Activated CD4-positive, alpha-beta T cell treated with anti-CD3 and anti-CD28 coated beads, Interleukin-2, amount 50 U/mL, for 24 hours (primary cell): Measurements from ENCODE around the gene MLKL.
"Not testable (repeated sequence)": the region's sequence is repeated elsewhere in the genome, so short reads cannot be mapped to it uniquely, and the experiment has no call there.

Experiments used
- DNase-seq, 2 donors: peaks; one replicate each; pipeline ENCODE4 v3.0.0-alpha.2; 2020; ENCODE audit warnings: low read depth in 1 of 2, low spot score in 1 of 2

The MLKL gene

DNA sequence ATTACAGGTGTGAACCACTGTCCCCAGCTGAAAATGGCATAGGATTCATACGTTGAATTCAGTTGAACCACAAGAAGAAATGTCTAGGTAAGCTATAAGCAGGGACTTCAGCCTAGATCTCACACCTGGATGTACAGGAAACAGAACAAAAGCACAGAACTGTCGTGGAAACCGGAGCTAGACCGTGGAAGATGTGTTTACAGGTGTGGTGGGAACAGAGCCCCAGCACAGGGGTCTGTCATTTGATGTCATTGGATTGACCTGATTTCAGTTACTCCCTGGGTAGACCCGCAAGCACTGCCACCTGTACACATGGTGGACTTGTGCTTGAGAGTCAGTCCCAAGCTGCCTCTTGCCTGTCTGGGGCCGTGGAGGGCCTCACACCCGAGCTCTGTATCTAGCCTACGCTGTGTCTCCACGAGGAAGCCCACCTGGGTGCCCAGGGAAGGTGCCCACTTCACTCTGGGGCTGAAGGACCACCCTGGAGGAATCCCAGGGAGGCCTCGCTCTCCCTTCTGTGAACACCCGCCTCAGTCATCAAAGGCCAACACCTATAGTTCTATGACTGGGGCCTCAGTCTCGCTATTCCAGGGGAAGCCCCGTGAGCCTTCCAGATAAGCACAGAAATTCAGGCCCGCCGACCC lies 32.2 kb upstream of the MLKL start:
- no peak for DNase-seq

DNA sequence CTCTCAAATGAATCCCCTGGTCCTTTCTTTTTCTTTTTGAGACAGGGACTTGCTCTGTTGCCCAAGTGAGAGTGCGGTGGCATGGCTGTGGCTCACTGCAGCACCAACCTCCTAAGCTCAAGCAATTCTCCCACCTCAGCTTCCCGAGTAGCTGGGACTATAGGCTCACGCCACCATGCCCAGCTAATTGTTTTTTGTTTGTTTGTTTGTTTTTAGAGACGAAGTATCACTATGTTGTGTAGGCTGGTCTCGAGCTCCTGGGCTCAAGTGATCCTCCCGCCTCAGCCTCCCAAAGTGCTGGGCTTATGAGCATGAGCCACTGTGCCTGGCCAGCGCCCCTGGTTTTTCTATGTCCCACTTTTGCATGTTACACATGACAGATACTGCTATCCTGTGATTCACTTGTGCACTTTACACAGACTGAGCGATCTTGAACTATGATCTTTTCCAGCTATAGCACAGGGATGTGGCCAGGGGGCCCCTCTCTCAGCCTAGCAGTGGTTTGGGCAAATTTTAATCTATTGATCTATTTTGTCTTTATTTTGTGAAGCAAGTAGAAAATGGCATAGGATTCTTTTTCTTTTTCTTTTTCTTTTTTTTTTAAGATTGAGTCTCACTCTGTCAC lies 31.3 kb upstream of the MLKL start:
- DNase-seq = no peak

DNA sequence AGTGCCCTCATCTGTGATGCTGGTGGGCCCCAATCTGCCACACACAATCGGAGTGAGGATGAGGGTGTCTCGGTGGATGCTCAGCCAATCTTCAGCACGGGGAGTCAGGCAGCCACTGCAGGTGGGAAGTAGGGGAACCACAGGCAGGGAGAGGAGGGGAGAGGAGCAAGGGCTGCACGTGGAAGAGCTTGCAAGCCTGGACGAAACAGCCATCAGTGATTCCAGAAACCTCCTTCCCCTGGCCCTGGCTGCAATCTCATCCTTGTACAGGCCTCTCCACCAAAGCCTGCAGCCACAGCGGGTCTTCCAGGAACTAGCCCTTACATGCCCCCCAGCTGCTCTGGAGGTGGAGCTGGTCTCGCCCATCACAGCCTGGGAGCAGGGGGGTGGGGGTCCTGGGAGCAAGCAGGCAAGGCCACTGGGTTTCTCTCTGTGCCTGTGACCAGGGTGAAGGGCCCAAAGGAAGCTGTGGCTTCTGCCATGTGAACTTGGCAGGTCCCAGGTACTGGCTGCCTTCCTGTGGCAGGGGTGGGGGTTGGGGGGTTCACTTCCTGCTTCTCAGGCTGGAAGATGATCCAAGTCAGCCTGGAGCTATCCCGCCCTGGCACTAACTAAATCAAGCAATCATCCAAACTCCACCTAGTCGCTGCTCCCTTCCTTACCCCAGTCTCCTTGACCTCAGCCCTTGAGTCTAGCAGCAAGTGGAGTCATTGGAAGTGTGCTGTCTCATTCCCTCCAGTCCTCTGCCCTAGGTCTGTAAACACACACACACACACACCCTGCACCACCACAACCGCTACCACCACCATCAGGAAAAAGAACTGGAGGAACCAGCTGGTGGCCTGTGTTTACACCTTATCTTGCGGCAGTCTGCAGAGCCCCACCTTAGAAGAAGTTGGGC lies 29.4 kb upstream of the MLKL start:
- no peak for DNase-seq

DNA sequence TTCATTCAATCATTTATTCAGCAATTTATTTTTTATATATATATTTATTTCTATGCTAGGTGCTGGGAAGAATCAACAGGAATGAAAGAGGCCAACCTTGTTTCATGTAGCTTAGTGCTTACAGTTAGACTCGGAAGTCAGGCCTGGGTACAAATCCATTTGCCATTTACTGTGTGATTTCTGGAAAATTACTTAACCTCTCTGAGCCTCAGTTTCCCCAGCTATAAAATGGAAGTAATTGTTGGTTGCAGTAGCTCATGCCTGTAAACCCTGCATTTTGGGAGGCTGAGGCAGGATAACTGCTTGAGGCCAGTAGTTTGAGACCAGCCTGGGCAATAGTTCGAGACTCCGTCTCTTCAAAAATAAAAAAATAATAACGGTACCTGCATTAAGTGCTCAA lies 27.2 kb upstream of the MLKL start:
- DNase-seq = no peak

DNA sequence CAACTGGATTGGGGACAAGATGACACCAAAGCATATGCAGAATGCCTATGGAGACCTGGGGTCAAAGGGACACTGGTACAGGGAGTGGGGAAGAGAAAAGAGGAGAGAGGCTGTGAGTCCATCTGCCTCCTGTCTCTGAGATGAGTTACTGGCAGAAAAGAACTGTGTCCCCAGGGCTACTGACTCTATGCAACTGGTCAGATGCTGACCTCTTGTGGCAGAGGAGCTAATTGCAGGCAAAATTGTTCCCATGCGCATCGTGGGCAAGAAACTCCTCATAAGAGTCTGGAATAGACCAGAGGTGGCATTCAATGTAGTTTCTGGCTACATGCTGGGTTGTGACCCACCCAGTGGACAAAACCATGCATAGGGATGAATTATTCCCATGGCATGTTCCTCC lies 26.1 kb upstream of the MLKL start:
- peak in 1 of 2 donors; percentile 21 for DNase-seq

DNA sequence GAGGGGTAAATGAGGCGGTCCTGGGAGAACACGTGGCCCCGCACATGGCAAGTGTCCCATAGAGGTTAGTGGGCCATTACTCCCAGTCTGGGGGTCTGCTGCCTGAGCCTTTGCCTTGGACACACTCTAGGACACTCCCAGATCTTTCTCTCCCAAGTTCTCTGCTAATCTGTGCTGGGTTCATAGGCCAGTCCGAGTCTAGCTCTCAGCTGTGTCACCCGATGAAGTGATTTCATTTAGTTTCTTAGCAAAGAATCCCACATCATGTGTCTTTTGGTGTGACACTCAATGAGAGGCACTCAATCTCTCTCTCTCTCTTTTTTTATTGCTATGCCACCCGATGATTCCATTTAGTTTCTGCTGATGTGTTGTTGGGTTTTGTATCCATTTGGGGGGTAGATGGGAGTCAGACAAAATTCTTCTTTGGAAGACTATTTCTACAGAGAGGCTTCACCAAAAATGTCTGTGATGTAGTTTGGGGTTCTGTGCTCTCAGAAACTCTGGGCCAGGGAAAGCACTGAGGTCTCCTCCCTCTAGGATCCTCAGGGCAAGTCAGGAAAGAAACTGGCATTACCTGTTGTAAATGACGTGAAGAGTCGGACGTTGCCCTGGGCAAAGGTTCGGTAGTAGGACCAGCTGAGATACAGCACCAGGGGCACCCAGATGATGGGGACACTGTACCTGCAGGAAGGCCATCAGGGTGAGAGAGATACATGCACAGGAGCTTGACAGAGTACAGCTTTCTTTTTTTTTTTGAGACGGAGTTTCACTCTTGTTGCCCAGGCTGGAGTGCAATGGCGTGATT lies 25.2 kb upstream of the MLKL start:
- DNase-seq = no peak

DNA sequence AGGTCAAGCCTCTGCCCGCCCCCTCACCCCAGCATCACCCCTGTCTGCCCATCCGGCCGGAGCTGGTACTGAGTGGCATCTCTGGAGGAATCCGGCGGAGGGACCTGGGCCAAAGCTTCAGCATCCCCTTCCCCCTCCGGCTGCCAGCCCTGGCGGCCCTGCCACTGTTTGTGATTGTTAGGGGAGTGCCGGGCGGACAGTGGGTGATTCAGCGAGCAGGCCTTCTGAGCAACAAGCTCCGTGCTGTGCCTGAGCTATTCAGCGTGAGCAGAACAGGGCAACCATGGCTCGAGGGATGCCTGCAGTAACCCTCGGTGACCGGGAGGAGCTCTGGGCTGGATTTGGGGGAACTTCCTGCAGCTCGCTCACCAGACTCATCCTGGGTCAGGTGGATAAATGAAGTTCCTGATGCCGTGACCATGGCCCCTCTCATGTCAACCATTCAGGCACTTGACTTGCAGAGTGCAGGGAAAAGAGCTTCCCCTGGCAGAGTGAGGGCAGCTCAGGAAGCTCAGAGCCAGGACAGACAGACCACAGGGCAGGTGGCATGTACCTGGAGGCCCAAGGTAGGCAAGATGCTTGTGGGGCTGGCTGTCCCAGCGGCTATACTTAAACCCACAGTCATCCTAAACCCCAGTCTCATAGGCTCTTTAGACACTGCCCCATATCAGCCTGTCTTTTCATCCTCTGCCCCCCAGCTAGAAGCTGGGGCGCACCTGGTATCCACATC lies 24.3 kb upstream of the MLKL start:
- no peak for DNase-seq

DNA sequence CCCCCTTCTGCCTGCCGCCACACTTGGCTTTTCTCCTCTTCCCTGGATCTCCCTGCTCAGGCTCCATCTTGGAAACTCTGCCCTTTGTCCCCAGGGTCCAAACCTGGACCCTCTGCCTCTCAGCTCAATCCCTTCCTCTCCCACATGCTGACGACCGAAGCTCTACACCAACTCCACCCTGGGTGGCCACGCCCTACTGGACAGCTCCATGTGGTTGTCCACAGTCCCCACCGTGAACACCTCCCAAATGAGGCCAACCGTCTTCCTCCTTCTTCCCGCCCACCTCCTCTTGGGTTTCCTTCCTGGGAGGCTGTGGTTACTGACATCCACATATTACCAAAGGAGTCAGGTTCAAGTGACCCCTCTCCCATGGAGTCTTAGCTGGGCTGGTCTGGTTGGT lies 22.6 kb upstream of the MLKL start:
- no peak for DNase-seq

DNA sequence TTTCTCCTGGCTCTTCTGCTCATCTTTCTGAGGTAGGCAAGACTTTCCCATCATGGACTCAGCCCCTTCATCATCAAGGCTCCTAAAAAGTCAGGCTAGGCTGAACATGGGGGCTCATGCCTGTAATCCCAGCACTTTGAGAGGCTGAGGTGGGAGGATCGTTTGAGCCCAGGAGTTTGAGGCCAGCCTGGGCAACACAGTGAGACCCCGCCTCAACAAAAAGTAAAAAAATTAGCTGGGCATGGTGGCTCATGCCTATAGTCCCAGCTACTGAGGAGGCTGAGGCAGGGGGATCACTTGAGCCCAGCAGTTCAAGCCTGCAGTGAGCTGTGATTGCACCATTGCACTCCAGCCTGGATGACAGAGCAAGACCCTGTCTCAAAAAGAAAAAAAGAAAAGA lies 21.5 kb upstream of the MLKL start:
- not testable (repeated sequence) for DNase-seq

DNA sequence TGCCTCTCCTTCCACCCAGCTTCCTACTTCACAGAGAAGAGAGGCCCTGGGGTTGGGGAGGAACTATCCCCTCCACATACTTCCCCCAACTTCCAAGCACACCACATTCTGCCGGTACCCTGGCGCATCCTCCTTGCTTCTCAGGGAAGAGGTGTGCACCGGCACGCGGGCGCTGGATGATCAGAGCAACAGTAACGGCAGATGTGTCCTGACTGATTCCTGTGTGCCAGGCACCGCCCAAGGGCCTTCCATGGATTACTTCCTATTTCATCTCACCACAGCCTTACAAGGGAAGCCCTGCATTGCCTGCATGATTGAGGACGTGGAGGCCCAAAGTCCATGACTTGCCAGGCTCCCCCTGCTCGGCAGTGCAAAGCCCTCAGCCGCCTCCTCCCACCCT lies 21.1 kb upstream of the MLKL start:
- DNase-seq = no peak

DNA sequence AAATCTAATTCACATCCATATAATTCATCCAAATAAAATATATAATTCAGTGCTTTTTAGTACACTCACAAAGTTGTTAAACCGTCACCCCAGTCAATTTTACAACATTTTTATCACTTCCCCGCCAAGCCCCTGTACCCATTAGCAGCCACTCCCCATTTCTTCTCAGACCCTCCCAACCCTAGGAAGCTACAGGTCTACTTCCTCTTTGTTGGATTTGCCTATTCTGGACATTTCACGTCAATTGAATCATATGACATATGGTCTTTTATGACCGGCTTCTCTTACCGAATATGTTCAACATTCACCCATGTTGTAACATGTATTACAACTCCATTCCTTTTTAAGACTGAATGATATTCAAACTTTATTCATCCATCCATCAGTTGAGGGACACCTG lies 19.9 kb upstream of the MLKL start:
- no peak for DNase-seq

DNA sequence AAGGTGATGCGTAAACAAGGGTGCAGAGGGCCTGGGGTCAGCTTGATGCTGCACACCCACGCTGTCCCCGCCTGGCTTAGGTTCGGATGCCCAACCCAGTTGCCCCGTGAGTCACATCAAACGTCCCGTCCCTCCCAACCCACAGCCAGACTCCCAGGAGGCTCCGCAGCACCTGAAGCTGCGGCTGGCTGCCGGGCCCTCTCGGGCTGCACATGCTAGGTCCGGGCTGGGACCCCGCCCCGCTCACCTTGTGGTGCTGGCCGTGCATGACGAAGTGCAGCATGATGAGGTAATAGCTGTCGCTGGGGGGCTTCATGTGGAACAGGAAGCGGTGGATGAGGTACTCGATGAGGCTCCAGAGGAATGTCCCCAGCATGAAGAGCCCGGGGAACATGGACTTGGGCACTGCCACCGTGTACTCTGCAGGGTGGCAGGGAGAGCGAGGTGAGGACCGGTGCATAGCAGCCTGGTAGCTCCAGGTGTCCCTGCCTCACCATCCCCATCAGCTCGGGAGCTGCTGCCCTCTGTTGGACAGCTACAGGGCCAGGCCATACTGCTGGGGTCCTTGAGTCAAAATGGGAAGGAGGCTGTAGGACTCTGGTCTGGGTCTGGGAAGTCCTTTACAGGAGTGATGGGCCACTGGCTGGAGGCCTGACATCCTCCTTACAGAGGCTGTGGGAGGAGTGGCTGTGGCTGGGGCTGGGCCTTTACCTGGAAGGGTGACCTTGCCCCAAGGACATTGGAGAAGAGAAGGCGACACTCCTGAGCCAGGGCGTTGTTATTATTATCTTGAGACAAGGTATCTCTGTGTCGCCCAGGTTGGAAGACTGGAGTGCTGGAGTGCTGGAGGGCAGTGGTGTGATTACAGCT lies 18.3 kb upstream of the MLKL start:
- no peak for DNase-seq

DNA sequence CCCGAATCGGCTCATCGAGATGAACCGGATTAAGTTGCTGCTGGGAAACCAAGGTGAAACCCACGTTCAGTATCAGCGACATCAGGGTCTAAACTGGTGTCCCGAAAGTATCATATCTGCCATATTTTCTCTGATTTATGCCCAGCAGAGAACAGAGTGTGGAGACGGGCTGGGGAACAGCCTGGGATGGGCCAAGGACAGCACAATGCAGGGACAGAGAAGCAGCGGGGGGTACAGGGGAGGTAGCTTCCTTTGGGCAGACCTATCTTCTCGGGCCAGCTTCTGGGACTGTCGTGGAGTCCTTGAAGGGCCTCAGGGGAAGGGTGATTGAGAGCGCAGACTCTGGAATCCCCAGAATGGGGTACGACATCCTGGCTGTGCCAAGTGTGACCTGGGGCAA lies 17.5 kb upstream of the MLKL start:
- no peak for DNase-seq

DNA sequence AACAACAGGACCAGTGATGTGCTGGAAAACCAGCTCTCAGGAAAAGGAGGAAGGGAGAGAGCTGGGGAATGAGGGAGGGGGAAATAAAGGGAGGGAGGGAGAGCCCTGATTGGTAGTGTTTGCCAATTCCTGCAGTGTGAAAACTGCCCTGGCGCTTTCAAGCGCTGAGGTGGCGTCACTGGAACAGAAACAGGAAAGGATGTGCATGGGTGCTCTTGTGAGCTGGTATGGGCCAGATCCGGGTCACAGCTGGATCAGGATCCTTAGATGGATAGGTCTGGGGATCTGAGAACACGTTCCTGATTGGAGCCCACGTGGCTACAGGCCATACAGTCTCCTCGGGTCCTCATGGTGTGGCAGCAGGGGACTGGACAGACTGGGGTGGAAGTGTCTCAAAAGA lies 16.7 kb upstream of the MLKL start:
- DNase-seq = no peak

DNA sequence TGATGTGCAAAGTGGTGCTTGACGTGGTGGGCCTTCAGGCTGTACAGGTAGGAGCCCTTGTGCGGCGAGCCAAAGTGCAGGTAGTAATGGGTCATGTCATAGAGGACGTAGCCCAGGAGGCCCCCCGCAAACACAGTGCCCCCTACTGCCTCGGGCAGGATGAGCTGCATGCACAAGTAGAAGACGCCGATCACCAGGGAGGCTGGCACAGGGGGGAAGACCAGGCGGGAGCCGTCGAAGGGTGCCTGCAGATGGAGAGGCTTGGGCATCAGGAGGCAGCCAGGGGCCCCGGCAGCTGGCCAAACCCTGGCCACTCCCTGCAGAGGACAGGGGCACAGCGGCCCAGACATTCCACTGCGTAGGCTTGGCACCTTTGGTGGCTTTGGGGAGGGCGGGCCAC lies 15.7 kb upstream of the MLKL start:
- DNase-seq = no peak

DNA sequence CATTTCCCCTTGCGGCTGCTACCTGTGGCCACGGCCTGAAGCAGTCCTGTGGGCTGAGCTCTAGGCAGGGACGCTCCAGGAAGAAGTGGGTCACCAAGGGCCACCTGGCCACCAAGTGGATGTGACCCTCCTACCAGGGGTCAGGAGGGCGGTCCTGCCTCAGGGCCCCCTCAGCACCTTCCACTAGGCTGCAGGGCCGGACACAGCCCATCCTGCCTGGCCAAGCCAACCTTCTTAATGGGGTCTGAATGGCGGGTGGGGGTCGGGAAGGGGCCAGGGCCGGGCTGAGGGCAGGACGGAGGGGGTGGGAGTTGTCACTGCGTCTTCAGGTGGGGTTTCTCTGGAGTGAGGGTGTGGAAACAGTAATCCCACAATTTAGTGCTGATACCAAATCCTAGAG lies 13.2 kb upstream of the MLKL start:
- DNase-seq = no peak

DNA sequence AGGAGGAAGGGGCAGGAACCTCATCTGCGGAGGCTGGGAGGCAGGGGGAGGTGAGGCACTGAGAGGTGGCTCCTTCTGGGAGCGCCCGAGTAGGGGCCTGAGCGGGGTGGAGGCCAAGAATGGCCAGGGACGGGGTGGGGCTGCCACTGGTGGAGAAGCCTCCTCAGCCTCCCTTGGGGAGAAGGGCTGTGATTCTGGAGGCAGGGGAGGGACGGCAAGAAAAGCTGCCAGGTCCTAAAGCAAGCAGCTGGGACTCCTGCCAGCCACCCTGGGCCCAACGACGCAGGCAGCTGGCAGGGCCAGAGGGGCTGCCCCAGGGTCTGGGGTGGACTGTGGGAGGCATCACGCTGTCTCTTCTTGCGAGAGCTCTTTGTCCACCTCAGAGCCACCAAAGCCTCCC lies 12.7 kb upstream of the MLKL start:
- no peak for DNase-seq

DNA sequence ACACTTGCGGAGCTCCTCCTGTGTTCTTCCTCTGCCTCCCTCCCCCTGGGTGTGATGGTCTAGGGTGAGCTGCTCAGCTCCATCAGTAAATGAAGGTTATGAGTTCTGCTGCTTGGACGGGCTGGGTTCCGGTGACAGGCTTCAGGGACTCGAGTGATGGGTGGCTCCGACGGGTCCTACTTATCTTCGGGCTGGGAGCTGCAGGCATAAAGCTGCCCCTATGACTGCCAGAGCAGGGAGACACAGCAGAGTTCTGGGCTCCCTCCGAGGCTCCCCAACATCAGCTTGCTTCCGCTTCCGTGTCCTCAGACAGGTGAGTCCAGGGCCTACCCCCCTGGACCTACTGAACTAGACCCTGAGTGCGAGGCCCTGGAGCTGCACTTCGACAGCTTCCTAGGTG lies 11.3 kb upstream of the MLKL start:
- no peak for DNase-seq

DNA sequence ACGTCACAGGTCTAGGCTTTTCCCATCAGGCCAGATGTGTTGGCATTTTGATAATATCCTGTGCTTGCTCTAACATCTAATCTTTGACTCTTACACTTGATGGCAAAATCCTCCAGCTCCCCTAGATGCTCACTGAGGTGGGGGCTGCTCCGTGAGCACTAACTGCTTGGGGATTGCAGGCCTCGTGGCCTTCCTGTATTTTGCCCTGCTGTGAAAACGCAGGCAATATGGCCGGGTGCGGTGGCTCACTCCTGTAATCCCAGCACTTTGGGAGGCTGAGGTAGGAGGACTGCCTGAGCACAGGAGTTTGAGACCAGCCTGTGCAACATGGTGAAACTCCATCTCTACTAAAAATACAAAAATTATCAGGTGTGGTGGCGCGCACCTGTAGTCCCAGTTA lies 9.7 kb upstream of the MLKL start:
- DNase-seq = no peak

DNA sequence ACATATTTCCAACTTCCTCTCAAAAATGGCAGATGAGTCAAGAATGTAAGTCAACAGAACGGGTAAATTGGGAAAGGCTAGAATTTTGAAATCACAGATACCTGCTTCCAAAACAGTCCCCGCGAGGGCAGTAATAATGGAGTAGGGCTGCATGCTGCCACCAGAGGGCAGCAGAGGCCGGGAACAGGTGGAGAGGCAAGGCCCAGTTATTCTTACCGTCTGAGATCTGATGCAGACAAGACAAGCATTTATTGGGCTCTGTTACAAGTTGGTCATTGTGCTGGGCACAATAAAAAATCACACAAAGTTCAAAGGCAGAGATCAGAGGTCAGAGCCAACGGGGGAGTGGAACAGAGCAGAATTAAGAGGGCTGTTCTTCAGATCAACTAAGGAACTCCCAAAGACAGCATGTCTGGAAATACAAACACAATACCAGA lies 8.8 kb upstream of the MLKL start:
- DNase-seq = peak; percentile 63 to 72
